Lower leg skin (tissue), 3 donors: ENCODE results near the gene RHOC.

Source experiments
- CTCF ChIP-seq, 3 donors: fragments of 450-650 bp; IDR thresholded peaks; one replicate each; pipeline ENCODE4 v1.5.1; 2016; ENCODE audit warnings: antibody characterized with exemption in 3 of 3, mild to moderate bottlenecking in 3 of 3, moderate library complexity in 2 of 3
- POLR2A ChIP-seq, 2 donors: fragments of 450-650 bp; IDR thresholded peaks; one replicate each; pipeline ENCODE4 v1.6.1; 2016 to 2017; ENCODE audit warnings: antibody characterized with exemption in 2 of 2, mild to moderate bottlenecking in 1 of 2, moderate library complexity in 1 of 2

GRCh38 chr1:112718691-112719418, 11.9 kb upstream of the RHOC start:
- TF ChIP-seq CTCF (IDR thresholded peaks at IDR 0.05) (no peak), POLR2A (IDR thresholded peaks at IDR 0.05) (no peak)
